GM21515 (cell line): Measurements from ENCODE around the gene NPAS3.

Experiments
- ATAC-seq: cut with Tn5 transposase; IDR thresholded peaks from one replicate; pipeline ENCODE4 v1.9.1; 2021; ENCODE audit not compliant: unreplicated experiment

Gene NPAS3

GRCh38 chr14:33655421-33655820, 716.7 kb downstream of the NPAS3 start:
- no peak for ATAC-seq

GRCh38 chr14:33657476-33657875, 718.8 kb downstream of the NPAS3 start:
- no peak for ATAC-seq

GRCh38 chr14:33660248-33660647, 721.6 kb downstream of the NPAS3 start:
- ATAC-seq = no peak

- no peak for ATAC-seq
Measured at GRCh38 chr14:33661101-33661500, 722.4 kb downstream of the NPAS3 start.

GRCh38 chr14:33668066-33668465, 729.4 kb downstream of the NPAS3 start:
- no peak for ATAC-seq

GRCh38 chr14:33669111-33669510, 730.4 kb downstream of the NPAS3 start:
- no peak for ATAC-seq

- no peak for ATAC-seq
Measured at GRCh38 chr14:33670235-33670634, 731.6 kb downstream of the NPAS3 start.

- ATAC-seq = no peak
Measured at GRCh38 chr14:33671556-33671955, 732.9 kb downstream of the NPAS3 start.

GRCh38 chr14:33674927-33675326, 736.2 kb downstream of the NPAS3 start:
- ATAC-seq = no peak

GRCh38 chr14:33675415-33676130, 736.9 kb downstream of the NPAS3 start:
- no peak for ATAC-seq

- ATAC-seq = no peak
Measured at GRCh38 chr14:33676135-33676566, 737.5 kb downstream of the NPAS3 start.

GRCh38 chr14:33676891-33677290, 738.2 kb downstream of the NPAS3 start:
- no peak for ATAC-seq

GRCh38 chr14:33678005-33678404, 739.3 kb downstream of the NPAS3 start:
- ATAC-seq = no peak

GRCh38 chr14:33679025-33679424, 740.3 kb downstream of the NPAS3 start:
- no peak for ATAC-seq

GRCh38 chr14:33679461-33680225, 741.0 kb downstream of the NPAS3 start:
- ATAC-seq = no peak

GRCh38 chr14:33680873-33681272, 742.2 kb downstream of the NPAS3 start:
- no peak for ATAC-seq

- no peak for ATAC-seq
Measured at GRCh38 chr14:33682760-33683159, 744.1 kb downstream of the NPAS3 start.

- ATAC-seq = no peak
Measured at GRCh38 chr14:33685026-33685425, 746.3 kb downstream of the NPAS3 start.

- no peak for ATAC-seq
Measured at GRCh38 chr14:33685698-33686097, 747.0 kb downstream of the NPAS3 start.

GRCh38 chr14:33686218-33686617, 747.5 kb downstream of the NPAS3 start:
- ATAC-seq = no peak

- ATAC-seq = no peak
Measured at GRCh38 chr14:33686856-33687255, 748.2 kb downstream of the NPAS3 start.

GRCh38 chr14:33689680-33690079, 751.0 kb downstream of the NPAS3 start:
- ATAC-seq = no peak
